ENCODE measurements around the gene A4GALT.

Gene A4GALT

GRCh38 chr22:42648368-42649245, 72.1 kb downstream of the A4GALT start:
- peak overlapping the region; percentile 100 for H3K27ac Mint-ChIP-seq
- no peaks in the 10 kb centered on the region for H3K9me3 Mint-ChIP-seq
- H3K27me3 Mint-ChIP-seq (ENCODE audit: low read depth) = no peaks in the 10 kb centered on the region
- H3K4me1 Mint-ChIP-seq (ENCODE audit: low read depth) = peaks cover 12% of the 10 kb centered on the region
- DNase-seq (ENCODE audit: low spot score) = peak; percentile 38
- H3K36me3 Mint-ChIP-seq (ENCODE audit: low read depth) = peaks cover 4% of the 10 kb centered on the region
- H3K4me3 Mint-ChIP-seq = peak overlapping the region; percentile 99

- Mint-ChIP-seq H3K4me1 (ENCODE audit: low read depth) (peaks cover 12% of the 10 kb centered on the region), H3K9me3 (no peaks in the 10 kb centered on the region), H3K36me3 (ENCODE audit: low read depth) (peaks cover 4% of the 10 kb centered on the region), H3K27ac (peak overlapping the region; percentile 100), H3K4me3 (peak overlapping the region; percentile 99), H3K27me3 (ENCODE audit: low read depth) (no peaks in the 10 kb centered on the region)
- DNase-seq (ENCODE audit: low spot score) = no peak
Measured at GRCh38 chr22:42648017-42648367, 72.7 kb downstream of the A4GALT start.

- peak overlapping the region; percentile 99 for H3K4me3 Mint-ChIP-seq
- H3K27ac Mint-ChIP-seq = no peak overlapping the region
- peaks cover 4% of the 10 kb centered on the region for H3K36me3 Mint-ChIP-seq (ENCODE audit: low read depth)
- DNase-seq (ENCODE audit: low spot score) = no peak
- no peaks in the 10 kb centered on the region for H3K9me3 Mint-ChIP-seq
- H3K4me1 Mint-ChIP-seq (ENCODE audit: low read depth) = peaks cover 12% of the 10 kb centered on the region
- no peaks in the 10 kb centered on the region for H3K27me3 Mint-ChIP-seq (ENCODE audit: low read depth)
Measured at GRCh38 chr22:42646569-42647525, 73.8 kb downstream of the A4GALT start.

- H3K4me1 Mint-ChIP-seq (ENCODE audit: low read depth) = peaks cover 12% of the 10 kb centered on the region
- H3K27me3 Mint-ChIP-seq (ENCODE audit: low read depth) = no peaks in the 10 kb centered on the region
- no peak overlapping the region for H3K4me3 Mint-ChIP-seq
- H3K9me3 Mint-ChIP-seq = no peaks in the 10 kb centered on the region
- DNase-seq (ENCODE audit: low spot score) = no peak
- no peak overlapping the region for H3K27ac Mint-ChIP-seq
- H3K36me3 Mint-ChIP-seq (ENCODE audit: low read depth) = peaks cover 4% of the 10 kb centered on the region
Measured at GRCh38 chr22:42645938-42646568, 74.6 kb downstream of the A4GALT start.

GRCh38 chr22:42645341-42645937, 75.2 kb downstream of the A4GALT start:
- no peaks in the 10 kb centered on the region for H3K9me3 Mint-ChIP-seq
- no peak for DNase-seq (ENCODE audit: low spot score)
- H3K27me3 Mint-ChIP-seq (ENCODE audit: low read depth) = no peaks in the 10 kb centered on the region
- H3K27ac Mint-ChIP-seq = no peak overlapping the region
- peaks cover 4% of the 10 kb centered on the region for H3K36me3 Mint-ChIP-seq (ENCODE audit: low read depth)
- H3K4me1 Mint-ChIP-seq (ENCODE audit: low read depth) = peaks cover 12% of the 10 kb centered on the region
- no peak overlapping the region for H3K4me3 Mint-ChIP-seq

GRCh38 chr22:42644422-42645340, 76.0 kb downstream of the A4GALT start:
- DNase-seq (ENCODE audit: low spot score) = no peak
- no peak overlapping the region for H3K27ac Mint-ChIP-seq
- H3K4me3 Mint-ChIP-seq = no peak overlapping the region
- H3K27me3 Mint-ChIP-seq (ENCODE audit: low read depth) = no peaks in the 10 kb centered on the region
- no peaks in the 10 kb centered on the region for H3K9me3 Mint-ChIP-seq
- peaks cover 4% of the 10 kb centered on the region for H3K36me3 Mint-ChIP-seq (ENCODE audit: low read depth)
- H3K4me1 Mint-ChIP-seq (ENCODE audit: low read depth) = peaks cover 12% of the 10 kb centered on the region

GRCh38 chr22:42643634-42644421, 76.8 kb downstream of the A4GALT start:
- Mint-ChIP-seq H3K4me3 (no peak overlapping the region), H3K27ac (no peak overlapping the region), H3K27me3 (ENCODE audit: low read depth) (no peaks in the 10 kb centered on the region), H3K9me3 (no peaks in the 10 kb centered on the region), H3K36me3 (ENCODE audit: low read depth) (peaks cover 4% of the 10 kb centered on the region), H3K4me1 (ENCODE audit: low read depth) (peaks cover 12% of the 10 kb centered on the region)
- no peak for DNase-seq (ENCODE audit: low spot score)

GRCh38 chr22:42642806-42643633, 77.7 kb downstream of the A4GALT start:
- H3K27ac Mint-ChIP-seq = no peak overlapping the region
- H3K9me3 Mint-ChIP-seq = no peaks in the 10 kb centered on the region
- no peak overlapping the region for H3K4me3 Mint-ChIP-seq
- no peaks in the 10 kb centered on the region for H3K27me3 Mint-ChIP-seq (ENCODE audit: low read depth)
- no peak for DNase-seq (ENCODE audit: low spot score)
- H3K4me1 Mint-ChIP-seq (ENCODE audit: low read depth) = peaks cover 11% of the 10 kb centered on the region
- H3K36me3 Mint-ChIP-seq (ENCODE audit: low read depth) = peaks cover 2% of the 10 kb centered on the region
